SU-DHL-6 (cell line): Measurements from ENCODE around the gene LRFN3.

Source experiments
- H2AFZ ChIP-seq: fragments of 200-600 bp; sonication (generic); 2 replicates; pipeline ENCODE4 v1.6.1; 2014; ENCODE audit warnings: low read depth, mild to moderate bottlenecking, moderate library complexity, mixed read lengths, antibody characterized with exemption, low read length; ENCODE audit not compliant: severe bottlenecking
- H3F3A ChIP-seq: fragments of 200-600 bp; shearing (Covaris generic); 2 replicates; pipeline ENCODE4 v1.6.0; 2016; ENCODE audit warnings: antibody characterized with exemption, mild to moderate bottlenecking; ENCODE audit not compliant: insufficient read depth
- H3K27ac ChIP-seq: fragments of 200-600 bp; sonication (generic); 2 replicates; pipeline ENCODE4 v1.5.1; 2016; ENCODE audit warnings: low read depth, mild to moderate bottlenecking, low read length, moderate library complexity, mixed read lengths
- H3K27me3 ChIP-seq: fragments of 200-600 bp; sonication (generic), shearing (Covaris generic); 2 replicates; pipeline ENCODE4 v1.6.0; 2014; ENCODE audit warnings: mild to moderate bottlenecking, low read length
- H3K36me3 ChIP-seq: fragments of 200-600 bp; sonication (generic); 2 replicates; pipeline ENCODE4 v1.6.1; 2014; ENCODE audit warnings: mild to moderate bottlenecking, low read length, mixed read lengths
- H3K4me2 ChIP-seq: fragments of 300-600, 200-600 bp; shearing (Covaris generic), sonication (generic); 2 replicates; pipeline ENCODE4 v1.6.0; 2014; ENCODE audit warnings: low read length, low read depth, mild to moderate bottlenecking; ENCODE audit not compliant: poor library complexity, severe bottlenecking
- H3K4me3 ChIP-seq: fragments of 200-600 bp; sonication (generic); 2 replicates; pipeline ENCODE4 v1.5.1; 2014; ENCODE audit warnings: antibody characterized with exemption, low read length, mild to moderate bottlenecking, mixed read lengths; ENCODE audit not compliant: insufficient read depth, poor library complexity, severe bottlenecking
- H3K79me2 ChIP-seq: fragments of 200-600 bp; sonication (generic); 2 replicates; pipeline ENCODE4 v1.6.1; 2014; ENCODE audit warnings: mild to moderate bottlenecking, low read length, moderate library complexity; ENCODE audit not compliant: insufficient read depth
- H3K9ac ChIP-seq: fragments of 200-600 bp; sonication (generic); 2 replicates; pipeline ENCODE4 v1.7.0; 2014; ENCODE audit warnings: mild to moderate bottlenecking, low read length
- H3K9me2 ChIP-seq: fragments of 200-600 bp; sonication (generic); replicated peaks from 2 replicates; pipeline ENCODE4 v1.6.1; 2014; ENCODE audit warnings: low read length; ENCODE audit not compliant: insufficient read depth
- H3K9me3 ChIP-seq: fragments of 200-600 bp; sonication (generic); 2 replicates; pipeline ENCODE4 v1.6.1; 2014; ENCODE audit warnings: low read length, mixed read lengths; ENCODE audit not compliant: insufficient read depth
- H4K20me1 ChIP-seq: fragments of 200-600 bp; sonication (generic); 2 replicates; pipeline ENCODE4 v1.6.1; 2014; ENCODE audit warnings: low read depth, mild to moderate bottlenecking, antibody characterized with exemption, low read length, moderate library complexity, mixed read lengths
- EZH2phosphoT487 ChIP-seq: fragments of 200-600 bp; sonication (generic), shearing (Covaris generic); conservative IDR thresholded peaks from 2 replicates; pipeline ENCODE4 v1.6.1; 2018; ENCODE audit warnings: mild to moderate bottlenecking, antibody characterized with exemption, low read length, moderate library complexity, mixed read lengths
- TF ChIP-seq, protein P1 (sequence below): fragments of 200-600 bp; sonication (generic); IDR thresholded peaks from one replicate; pipeline ENCODE4 v1.5.1; 2017; ENCODE audit warnings: antibody characterized with exemption, mild to moderate bottlenecking, low read length, moderate library complexity; ENCODE audit not compliant: insufficient read depth, poor library complexity, severe bottlenecking

Gene LRFN3

DNA sequence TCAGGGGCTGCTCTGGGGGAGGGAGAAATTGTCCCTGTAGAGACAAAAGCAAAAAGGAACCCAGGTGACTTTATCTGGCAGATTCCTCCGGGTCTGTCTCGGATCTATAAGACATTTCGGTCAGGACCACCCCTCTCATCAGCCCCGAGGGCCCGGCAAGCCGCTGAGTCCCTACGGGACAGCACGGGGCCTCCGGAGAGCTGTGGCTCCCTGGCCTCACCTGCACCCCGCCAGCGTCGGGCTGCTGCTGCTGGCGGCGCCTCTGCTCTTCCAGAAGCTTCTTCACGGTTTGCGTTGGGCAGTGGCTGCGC, 37.7 kb upstream of the LRFN3 start:
- Histone ChIP-seq H3K9me3 (no peaks in the 10 kb centered on the region), H4K20me1 (no peaks in the 10 kb centered on the region), H3K9me2 (no peaks in the 10 kb centered on the region), H3K9ac (peak overlapping the region; percentile 99), H3F3A (peaks cover 31% of the 10 kb centered on the region), H3K27ac (peak overlapping the region; percentile 98), H2AFZ (no peak overlapping the region), H3K27me3 (no peaks in the 10 kb centered on the region), H3K79me2 (peaks cover 16% of the 10 kb centered on the region), H3K4me3 (peak overlapping the region; percentile 100), H3K36me3 (peaks cover 9% of the 10 kb centered on the region), H3K4me2 (peak overlapping the region; percentile 73)
- TF ChIP-seq, protein P1, sequence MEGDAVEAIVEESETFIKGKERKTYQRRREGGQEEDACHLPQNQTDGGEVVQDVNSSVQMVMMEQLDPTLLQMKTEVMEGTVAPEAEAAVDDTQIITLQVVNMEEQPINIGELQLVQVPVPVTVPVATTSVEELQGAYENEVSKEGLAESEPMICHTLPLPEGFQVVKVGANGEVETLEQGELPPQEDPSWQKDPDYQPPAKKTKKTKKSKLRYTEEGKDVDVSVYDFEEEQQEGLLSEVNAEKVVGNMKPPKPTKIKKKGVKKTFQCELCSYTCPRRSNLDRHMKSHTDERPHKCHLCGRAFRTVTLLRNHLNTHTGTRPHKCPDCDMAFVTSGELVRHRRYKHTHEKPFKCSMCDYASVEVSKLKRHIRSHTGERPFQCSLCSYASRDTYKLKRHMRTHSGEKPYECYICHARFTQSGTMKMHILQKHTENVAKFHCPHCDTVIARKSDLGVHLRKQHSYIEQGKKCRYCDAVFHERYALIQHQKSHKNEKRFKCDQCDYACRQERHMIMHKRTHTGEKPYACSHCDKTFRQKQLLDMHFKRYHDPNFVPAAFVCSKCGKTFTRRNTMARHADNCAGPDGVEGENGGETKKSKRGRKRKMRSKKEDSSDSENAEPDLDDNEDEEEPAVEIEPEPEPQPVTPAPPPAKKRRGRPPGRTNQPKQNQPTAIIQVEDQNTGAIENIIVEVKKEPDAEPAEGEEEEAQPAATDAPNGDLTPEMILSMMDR = no peak
- no peak for TF ChIP-seq EZH2phosphoT487

DNA sequence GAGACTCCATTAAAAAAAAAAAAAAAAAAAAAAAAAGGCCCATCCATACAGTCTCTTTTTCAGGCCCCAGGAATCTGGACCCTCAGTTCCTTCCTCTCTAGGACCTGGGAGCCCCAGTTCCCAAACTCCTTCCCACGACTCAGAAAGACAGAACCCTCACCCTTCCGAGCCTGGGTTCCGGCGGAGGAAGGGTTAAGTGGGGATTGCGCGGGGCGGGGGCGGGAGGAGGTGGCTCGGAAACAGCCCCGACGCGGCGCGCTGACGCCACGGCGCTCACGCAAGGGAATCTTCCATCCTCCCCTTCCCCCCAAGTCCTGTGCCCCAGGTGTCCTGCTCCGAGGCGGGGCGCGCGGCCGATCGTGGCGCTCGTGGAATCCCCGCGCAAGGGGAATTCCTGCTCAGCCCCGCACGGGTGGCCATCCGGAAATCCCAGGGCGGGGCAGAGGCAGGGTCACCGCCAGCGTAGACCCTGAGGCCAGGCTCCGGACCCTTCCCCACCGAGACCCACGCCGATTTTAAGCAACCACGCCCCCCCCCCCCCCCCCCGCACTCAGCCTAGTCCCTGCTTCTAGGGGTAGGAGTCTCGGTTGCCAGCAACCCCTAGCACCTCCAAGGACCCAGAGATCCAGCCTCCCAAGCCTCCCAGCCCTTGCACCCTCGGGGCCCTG, 36.5 kb upstream of the LRFN3 start:
- no peak for TF ChIP-seq EZH2phosphoT487
- TF ChIP-seq, protein P1 = no peak
- H4K20me1 ChIP-seq = no peaks in the 10 kb centered on the region
- H3K9me2 ChIP-seq = no peaks in the 10 kb centered on the region
- H3K9ac ChIP-seq = peak overlapping the region; percentile 99
- no peaks in the 10 kb centered on the region for H3K27me3 ChIP-seq
- peaks cover 40% of the 10 kb centered on the region for H3F3A ChIP-seq
- H2AFZ ChIP-seq = no peak overlapping the region
- H3K9me3 ChIP-seq = no peaks in the 10 kb centered on the region
- H3K4me2 ChIP-seq = peak overlapping the region; percentile 73
- peak overlapping the region; percentile 98 for H3K27ac ChIP-seq
- peaks cover 16% of the 10 kb centered on the region for H3K79me2 ChIP-seq
- H3K4me3 ChIP-seq = peak overlapping the region; percentile 100
- H3K36me3 ChIP-seq = peaks cover 9% of the 10 kb centered on the region

DNA sequence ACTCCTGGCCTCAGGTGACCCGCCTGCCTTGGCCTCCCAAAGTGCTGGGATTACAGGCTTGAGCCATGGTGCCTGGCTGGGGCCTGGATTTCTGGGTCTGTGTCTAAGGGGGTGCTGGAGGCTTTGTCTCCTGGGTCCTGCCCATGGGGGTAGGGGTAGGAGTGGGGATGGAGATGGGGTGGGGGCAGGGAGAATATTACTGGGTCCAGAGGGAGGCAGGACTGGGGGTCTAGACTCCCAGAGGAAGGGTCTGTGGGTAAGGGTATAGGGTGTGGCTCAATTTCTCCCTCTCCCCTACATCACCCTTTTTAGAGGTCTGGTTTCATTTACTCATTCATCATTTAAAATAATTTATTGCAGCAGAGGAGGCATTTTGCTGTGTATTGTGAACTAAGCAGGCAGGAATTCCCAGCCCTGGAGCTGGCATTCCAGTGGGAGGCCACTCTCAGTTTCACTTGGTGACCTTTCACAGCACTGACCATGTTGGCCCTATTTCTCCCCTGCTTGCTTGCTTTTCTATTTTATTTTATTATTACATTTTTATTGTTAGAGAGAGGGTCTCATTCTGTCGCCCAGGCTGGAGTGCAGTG, 35.0 kb upstream of the LRFN3 start:
- Histone ChIP-seq H3K9me3 (no peaks in the 10 kb centered on the region), H3K79me2 (peaks cover 16% of the 10 kb centered on the region), H3F3A (peaks cover 44% of the 10 kb centered on the region), H3K9ac (peak overlapping the region; percentile 99), H3K36me3 (peaks cover 9% of the 10 kb centered on the region), H3K27me3 (no peaks in the 10 kb centered on the region), H2AFZ (no peak overlapping the region), H3K27ac (peak overlapping the region; percentile 98), H3K4me3 (peak overlapping the region; percentile 50), H3K4me2 (peak overlapping the region; percentile 73), H3K9me2 (no peaks in the 10 kb centered on the region), H4K20me1 (no peaks in the 10 kb centered on the region)
- TF ChIP-seq, protein P1 = no peak
- TF ChIP-seq EZH2phosphoT487 = no peak
